BLaER1 treated with 17β-estradiol and CSF1 and Interleukin-3, amounts not matched to agents 10 nM and 100 nM (cell line): ENCODE results near the gene DPM2.
A peak's percentile ranks its signal among the peaks of the same experiment; 100 is the strongest.

ENCODE experiments used
- H3K27ac ChIP-seq, 11 experiments: shearing (Covaris generic); formaldehyde crosslinking; 2 replicates each; pipeline ENCODE4 v1.8.1; 2022
- H3K27me3 ChIP-seq, 11 experiments: shearing (Covaris generic); formaldehyde crosslinking; 2 replicates each; pipeline ENCODE4 v1.8.1; 2022
- H3K36me3 ChIP-seq, 11 experiments: shearing (Covaris generic); formaldehyde crosslinking; 2 replicates each; pipeline ENCODE4 v1.8.1; 2022
- H3K4me1 ChIP-seq, 10 experiments: shearing (Covaris generic); formaldehyde crosslinking; 2 replicates each; pipeline ENCODE4 v1.8.1; 2022
- H3K4me2 ChIP-seq, 11 experiments: shearing (Covaris generic); formaldehyde crosslinking; 2 replicates each; pipeline ENCODE4 v1.8.1; 2022
- H3K4me3 ChIP-seq, 10 experiments: shearing (Covaris generic); formaldehyde crosslinking; 2 replicates each; pipeline ENCODE4 v1.8.1; 2022
- H3K9ac ChIP-seq, 11 experiments: shearing (Covaris generic); formaldehyde crosslinking; 2 replicates each; pipeline ENCODE4 v1.8.1; 2022
- H3K9me3 ChIP-seq, 11 experiments: shearing (Covaris generic); formaldehyde crosslinking; replicated peaks in 1 of 11; 2 replicates each; pipeline ENCODE4 v1.8.1; 2022
- H4K20me1 ChIP-seq, 11 experiments: shearing (Covaris generic); formaldehyde crosslinking; 2 replicates each; pipeline ENCODE4 v1.8.1; 2022
- Cebpa-rat ChIP-seq, 11 experiments: shearing (Covaris generic); IDR thresholded peaks; 2 replicates each; pipeline ENCODE4 v1.8.1; 2022

The DPM2 gene

DNA sequence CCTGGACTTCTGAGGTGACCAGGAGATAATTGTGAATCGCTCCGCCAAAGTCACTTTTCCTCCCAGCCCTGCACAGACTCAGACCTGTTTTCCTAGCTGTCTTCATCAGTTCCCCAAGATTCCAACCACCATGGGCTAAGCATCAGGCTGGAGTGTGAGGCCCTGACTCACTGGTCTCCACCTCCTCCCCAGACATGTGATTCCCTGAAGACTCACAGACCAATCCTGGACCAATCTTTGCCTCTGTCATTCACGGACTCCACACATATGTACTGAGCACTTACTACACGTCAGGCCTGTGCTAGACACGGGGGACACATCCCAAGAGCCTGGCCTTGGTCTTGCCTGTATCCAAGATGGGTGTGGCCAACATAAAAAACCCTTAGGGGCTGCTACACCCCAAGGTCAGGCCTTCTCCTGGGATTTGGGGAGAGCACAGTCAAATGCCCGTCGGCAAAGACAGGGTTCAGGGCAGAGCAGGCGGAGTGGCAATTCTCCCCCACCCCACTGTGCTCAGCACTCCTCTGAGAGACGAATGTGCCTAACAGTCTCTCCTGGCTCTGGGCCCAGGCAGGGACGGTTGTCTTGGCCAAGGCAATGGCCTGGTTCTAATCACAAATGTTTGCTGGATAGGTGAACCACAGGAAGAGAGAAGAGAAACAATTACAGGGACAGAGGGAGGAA is 31.2 kb upstream of the DPM2 start:
- Histone ChIP-seq H3K36me3 (no peaks in the 10 kb centered on the region), H3K4me1 (peaks cover 73 to 99% (median 88%) of the 10 kb centered on the region in 10 experiments), H3K4me3 (no peak overlapping the region), H3K27ac (no peak overlapping the region), H4K20me1 (peaks cover 13 to 97% (median 74%) of the 10 kb centered on the region in 11 experiments; a peak in 21 of 22 replicates), H3K27me3 (no peaks in the 10 kb centered on the region), H3K9me3 (no peaks in the 10 kb centered on the region), H3K9ac (no peak overlapping the region), H3K4me2 (peak overlapping the region in 9 of 11 experiments; percentile 68 to 92 (median 78); a peak in 16 of 22 replicates)
- TF ChIP-seq Cebpa-rat (IDR thresholded peaks at IDR 0.05), result no peak

GRCh38 chr9:127968042-127968441 is 30.4 kb upstream of the DPM2 start:
- H3K4me1 ChIP-seq, result peaks cover 67 to 94% (median 81%) of the 10 kb centered on the region in 10 experiments
- no peak overlapping the region for H3K4me3 ChIP-seq
- H3K9ac ChIP-seq, result no peak overlapping the region
- peak overlapping the region; percentile 68 to 88 (median 78); a peak in 21 of 22 replicates for H3K4me2 ChIP-seq
- H3K27ac ChIP-seq, result no peak overlapping the region
- H3K36me3 ChIP-seq, result no peaks in the 10 kb centered on the region
- no peak for TF ChIP-seq Cebpa-rat (IDR thresholded peaks at IDR 0.05)
- H3K27me3 ChIP-seq, result no peaks in the 10 kb centered on the region
- peaks cover 5 to 97% (median 68%) of the 10 kb centered on the region in 11 experiments; a peak in 21 of 22 replicates for H4K20me1 ChIP-seq
- no peaks in the 10 kb centered on the region for H3K9me3 ChIP-seq

DNA sequence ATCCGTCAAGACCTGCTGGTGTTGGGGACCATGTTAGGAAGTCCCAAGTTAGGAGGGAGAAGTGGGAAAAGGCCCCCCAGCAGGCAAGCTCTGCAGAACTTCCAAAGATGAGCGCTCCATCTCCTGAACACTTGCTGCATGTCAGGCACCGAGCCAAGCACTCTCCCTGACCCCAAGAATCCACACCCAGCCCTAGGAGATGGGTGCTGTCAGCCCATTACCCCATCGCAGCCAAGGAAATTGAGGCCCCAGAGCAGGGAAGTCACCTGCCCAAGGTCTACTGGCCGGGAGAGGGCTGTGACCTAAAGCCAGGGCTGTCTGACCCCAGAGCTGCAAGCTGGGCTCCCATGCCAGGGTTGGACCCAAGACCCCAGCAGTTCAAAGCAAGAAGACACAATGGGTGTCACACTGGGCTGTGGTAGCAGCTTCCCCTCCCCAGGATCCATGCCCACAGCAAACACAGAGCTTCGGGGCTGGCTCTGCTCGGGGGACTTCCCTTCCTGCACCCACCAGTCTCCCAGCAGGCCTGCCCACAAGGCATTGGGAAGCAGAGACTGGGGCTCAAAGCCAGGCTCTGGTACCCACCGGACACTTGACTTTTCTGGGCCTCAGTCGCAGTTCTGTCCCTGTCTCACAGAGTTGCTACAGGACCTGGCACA is 29.6 kb upstream of the DPM2 start:
- H3K9me3 ChIP-seq, result no peaks in the 10 kb centered on the region
- peak overlapping the region; percentile 68 to 88 (median 78) for H3K4me2 ChIP-seq
- no peak overlapping the region for H3K9ac ChIP-seq
- H4K20me1 ChIP-seq, result peaks cover 0 to 97% (median 66%) of the 10 kb centered on the region in 11 experiments; a peak in 20 of 22 replicates
- H3K4me3 ChIP-seq, result no peak overlapping the region
- TF ChIP-seq Cebpa-rat (IDR thresholded peaks at IDR 0.05), result no peak
- H3K36me3 ChIP-seq, result no peaks in the 10 kb centered on the region
- peaks cover 59 to 87% (median 74%) of the 10 kb centered on the region in 10 experiments for H3K4me1 ChIP-seq
- H3K27ac ChIP-seq, result 0 out of 22 replicates have a peak overlapping the region, but pooled peaks of 1 of the 11 experiments have one; percentile 18
- H3K27me3 ChIP-seq, result no peaks in the 10 kb centered on the region

- peaks cover 52 to 80% (median 69%) of the 10 kb centered on the region in 10 experiments for H3K4me1 ChIP-seq
- peak overlapping the region; percentile 68 to 88 (median 78) for H3K4me2 ChIP-seq
- no peaks in the 10 kb centered on the region for H3K9me3 ChIP-seq
- H3K27me3 ChIP-seq, result no peaks in the 10 kb centered on the region
- peak overlapping the region in 2 of 11 experiments; percentile 7 to 24; a peak in 2 of 22 replicates for H3K9ac ChIP-seq
- no peaks in the 10 kb centered on the region for H3K36me3 ChIP-seq
- H3K4me3 ChIP-seq, result no peak overlapping the region
- peak overlapping the region in 5 of 11 experiments; percentile 18 to 60 (median 40); a peak in 1 of 22 replicates for H3K27ac ChIP-seq
- no peak for TF ChIP-seq Cebpa-rat (IDR thresholded peaks at IDR 0.05)
- H4K20me1 ChIP-seq, result peaks cover 0 to 97% (median 62%) of the 10 kb centered on the region in 11 experiments; a peak in 20 of 22 replicates
Measured at GRCh38 chr9:127966416-127967150, 28.9 kb upstream of the DPM2 start.

DNA sequence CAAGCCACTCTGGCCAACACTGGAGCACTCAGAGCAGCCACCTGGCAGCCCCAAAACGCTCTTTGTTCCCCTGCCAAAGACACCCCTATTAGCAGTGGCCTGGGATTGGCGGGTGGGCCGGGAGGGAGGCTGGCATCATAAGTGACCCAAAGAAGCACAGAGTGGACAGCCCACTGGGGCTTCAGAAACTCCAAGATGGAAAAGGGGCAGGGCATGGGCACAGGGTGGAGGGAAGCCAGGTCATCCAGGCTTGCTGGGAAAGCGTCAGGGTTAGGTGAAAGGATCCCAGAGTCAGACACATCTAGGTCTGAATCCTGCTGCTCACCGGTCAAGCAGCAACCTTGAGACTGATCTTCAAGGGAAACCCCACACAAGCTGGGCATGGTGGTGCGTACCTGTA is 28.3 kb upstream of the DPM2 start:
- H3K36me3 ChIP-seq, result no peaks in the 10 kb centered on the region
- H3K4me2 ChIP-seq, result peak overlapping the region; percentile 68 to 88 (median 78)
- no peak overlapping the region for H3K4me3 ChIP-seq
- no peak for TF ChIP-seq Cebpa-rat (IDR thresholded peaks at IDR 0.05)
- H4K20me1 ChIP-seq, result peaks cover 0 to 97% (median 61%) of the 10 kb centered on the region in 11 experiments; a peak in 20 of 22 replicates
- H3K9ac ChIP-seq, result peak overlapping the region in 9 of 11 experiments; percentile 22 to 53 (median 43); a peak in 13 of 22 replicates
- no peaks in the 10 kb centered on the region for H3K9me3 ChIP-seq
- H3K27ac ChIP-seq, result peak overlapping the region in 9 of 11 experiments; percentile 25 to 60 (median 40); a peak in 16 of 22 replicates
- no peaks in the 10 kb centered on the region for H3K27me3 ChIP-seq
- peaks cover 46 to 77% (median 64%) of the 10 kb centered on the region in 10 experiments for H3K4me1 ChIP-seq

- Histone ChIP-seq H4K20me1 (peaks cover 0 to 95% (median 44%) of the 10 kb centered on the region in 11 experiments; a peak in 18 of 22 replicates), H3K9ac (peak overlapping the region in 1 of 11 experiments; percentile 14; a peak in 1 of 22 replicates), H3K27me3 (no peaks in the 10 kb centered on the region), H3K9me3 (no peaks in the 10 kb centered on the region), H3K4me2 (peak overlapping the region in 1 of 11 experiments; percentile 16; a peak in 1 of 22 replicates), H3K4me1 (peaks cover 37 to 61% (median 49%) of the 10 kb centered on the region in 10 experiments), H3K4me3 (no peak overlapping the region), H3K27ac (no peak overlapping the region), H3K36me3 (no peaks in the 10 kb centered on the region)
- TF ChIP-seq Cebpa-rat (IDR thresholded peaks at IDR 0.05), result no peak
Measured at GRCh38 chr9:127963359-127964064, 25.9 kb upstream of the DPM2 start.

GRCh38 chr9:127963041-127963358 is 25.3 kb upstream of the DPM2 start:
- H3K4me3 ChIP-seq, result no peak overlapping the region
- H3K4me2 ChIP-seq, result no peak overlapping the region
- no peaks in the 10 kb centered on the region for H3K36me3 ChIP-seq
- no peak for TF ChIP-seq Cebpa-rat (IDR thresholded peaks at IDR 0.05)
- H3K27ac ChIP-seq, result no peak overlapping the region
- peaks cover 32 to 56% (median 44%) of the 10 kb centered on the region in 10 experiments for H3K4me1 ChIP-seq
- H3K9ac ChIP-seq, result peak overlapping the region in 1 of 11 experiments; percentile 14; a peak in 1 of 22 replicates
- H3K9me3 ChIP-seq, result no peaks in the 10 kb centered on the region
- H3K27me3 ChIP-seq, result no peaks in the 10 kb centered on the region
- peaks cover 0 to 90% (median 44%) of the 10 kb centered on the region in 11 experiments; a peak in 18 of 22 replicates for H4K20me1 ChIP-seq

DNA sequence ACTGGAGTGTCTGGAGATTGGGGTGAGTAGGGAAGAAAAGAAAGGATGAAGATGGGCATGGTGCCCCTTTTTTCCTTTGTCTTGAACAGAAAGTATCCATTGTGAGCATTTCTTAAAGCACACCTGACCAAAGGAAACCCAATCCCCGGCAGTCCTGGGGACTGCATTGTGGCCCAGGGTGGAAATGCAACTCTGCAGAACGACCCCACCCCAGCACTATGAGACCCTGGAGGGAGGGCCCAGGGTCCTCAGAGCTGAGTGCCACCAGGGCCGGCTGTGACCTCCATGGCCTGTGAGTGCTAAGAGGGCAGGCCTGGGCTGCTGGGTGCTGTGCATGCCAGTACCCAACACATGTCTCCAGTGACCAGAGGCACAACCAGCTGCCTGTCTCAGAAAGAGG is 24.6 kb upstream of the DPM2 start:
- no peak for TF ChIP-seq Cebpa-rat (IDR thresholded peaks at IDR 0.05)
- peaks cover 24 to 49% (median 37%) of the 10 kb centered on the region in 10 experiments for H3K4me1 ChIP-seq
- 0 out of 22 replicates have a peak overlapping the region, but pooled peaks of 1 of the 11 experiments have one; percentile 0 for H3K4me2 ChIP-seq
- no peak overlapping the region for H3K4me3 ChIP-seq
- H3K9me3 ChIP-seq, result no peaks in the 10 kb centered on the region
- no peak overlapping the region for H3K27ac ChIP-seq
- H3K27me3 ChIP-seq, result no peaks in the 10 kb centered on the region
- no peaks in the 10 kb centered on the region for H3K36me3 ChIP-seq
- H3K9ac ChIP-seq, result no peak overlapping the region
- peaks cover 0 to 82% (median 39%) of the 10 kb centered on the region in 11 experiments; a peak in 17 of 22 replicates for H4K20me1 ChIP-seq
